Kidney epithelial cell (primary cell): Measurements from ENCODE around the gene SLC5A3. TPM values are rescaled to one million over a fixed set of nuclear protein-coding genes. Genes with fewer than 3 reads are reported as not detected.

ENCODE experiments used
- DNase-seq: peaks from one replicate; pipeline ENCODE4 v3.0.0-alpha.2; 2010; ENCODE audit warnings: low read depth
- H3K27me3 ChIP-seq: 2 replicates; pipeline ENCODE4 v1.6.0; 2011; ENCODE audit warnings: low read length; ENCODE audit not compliant: control insufficient read depth, insufficient read depth
- H3K36me3 ChIP-seq: 2 replicates; pipeline ENCODE4 v1.5.1; 2011; ENCODE audit warnings: low read length; ENCODE audit not compliant: control insufficient read depth, insufficient read depth
- H3K4me3 ChIP-seq: 2 replicates; pipeline ENCODE4 v1.5.1; 2011; ENCODE audit warnings: low read depth, mild to moderate bottlenecking, control low read depth, low read length
- CTCF ChIP-seq: IDR thresholded peaks from 2 replicates; pipeline ENCODE4 v1.5.1; 2011; ENCODE audit warnings: mild to moderate bottlenecking, moderate library complexity, low read length, control low read depth, inconsistent platforms; ENCODE audit not compliant: insufficient read depth, poor library complexity, severe bottlenecking
- total RNA-seq: library from RNA; depleted of rRNA; stranded (reverse); fragments of >200 nt; gene quantifications from 2 replicates; pipeline ENCODE4 v1.2.3, GENCODE V29; 2015

SLC5A3 gene
- 11.8 TPM in 2 replicates for total RNA-seq

- Histone ChIP-seq H3K27me3 (no peaks in the 10 kb centered on the region), H3K4me3 (peak within 1 kb of the TSS; percentile 90), H3K36me3 (no peaks in the 10 kb centered on the region)
- no peak for TF ChIP-seq CTCF
- peak; percentile 26 for DNase-seq
These were observed at the start of gene SLC5A3, which contains the start of gene MRPS6 for GRCh38 chr21:34073032-34073748. Gene SLC5A3, plus strand, starts transcription at chr21:34073578. Its CDS starts 21,621 bp downstream, at chr21:34095199. Gene MRPS6, plus strand, starts transcription at chr21:34073578. Its CDS starts 123 bp downstream, at chr21:34073701.

- no peak for DNase-seq
- Histone ChIP-seq H3K36me3 (no peaks in the 10 kb centered on the region), H3K27me3 (no peaks in the 10 kb centered on the region), H3K4me3 (no peak overlapping the region)
- TF ChIP-seq CTCF: no peak
These were observed 49.5 kb upstream of the SLC5A3 start for GRCh38 chr21:34023691-34024373.

- no peaks in the 10 kb centered on the region for H3K36me3 ChIP-seq
- no peaks in the 10 kb centered on the region for H3K27me3 ChIP-seq
- no peak overlapping the region for H3K4me3 ChIP-seq
- no peak for DNase-seq
- TF ChIP-seq CTCF: no peak
These were observed 49.0 kb upstream of the SLC5A3 start for GRCh38 chr21:34024374-34024693.

- DNase-seq: no peak
- Histone ChIP-seq H3K4me3 (no peak overlapping the region), H3K36me3 (no peaks in the 10 kb centered on the region), H3K27me3 (no peaks in the 10 kb centered on the region)
- TF ChIP-seq CTCF: no peak
These were observed 45.5 kb upstream of the SLC5A3 start for GRCh38 chr21:34027721-34028461.

GRCh38 chr21:34029743-34030528 is 43.4 kb upstream of the SLC5A3 start:
- Histone ChIP-seq H3K4me3 (no peak overlapping the region), H3K36me3 (no peaks in the 10 kb centered on the region), H3K27me3 (no peaks in the 10 kb centered on the region)
- peak; percentile 58 for DNase-seq
- TF ChIP-seq CTCF: no peak
